CD1c-positive myeloid dendritic cell (primary cell): ENCODE measurements around the gene SEMA4C.
"Not testable (repeated sequence)": the region's sequence is repeated elsewhere in the genome, so short reads cannot be mapped to it uniquely, and the experiment has no call there.

ENCODE experiments used
- DNase-seq: peaks from one replicate; pipeline ENCODE4 v3.0.0-alpha.2; 2016; ENCODE audit errors: extremely low spot score

Gene SEMA4C

DNA sequence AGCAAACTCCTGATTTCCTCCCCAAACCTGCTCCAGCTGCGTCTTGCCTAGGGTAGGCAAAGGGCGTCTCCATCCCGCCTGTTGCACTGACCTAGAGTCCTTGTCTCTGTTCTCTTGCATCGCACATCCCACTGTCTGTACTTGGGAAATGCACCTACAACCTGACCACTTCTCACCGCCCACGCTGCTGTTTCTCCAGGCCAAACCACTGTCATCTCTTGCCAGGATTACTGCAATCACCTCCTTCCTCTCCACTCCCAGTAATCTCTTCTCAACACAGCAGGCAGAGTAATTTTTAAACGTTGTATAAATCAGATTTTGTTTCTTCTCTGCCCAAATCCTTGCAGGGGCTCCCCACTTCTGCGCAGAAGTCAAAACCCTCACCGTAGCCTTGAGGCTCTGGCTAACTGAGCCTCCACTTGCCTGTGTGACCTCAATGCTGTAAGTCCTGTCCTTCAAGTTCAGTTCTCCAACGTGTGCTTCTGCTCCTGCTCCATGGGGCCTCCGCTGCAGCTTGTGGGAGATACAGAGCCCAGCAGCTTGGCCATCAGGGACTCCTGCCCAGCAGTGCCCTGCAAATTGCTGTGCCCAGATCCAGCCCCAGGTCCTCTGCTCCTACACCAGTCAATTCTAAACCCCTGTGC, 27.7 kb upstream of the SEMA4C start:
- peak; percentile 41 for DNase-seq

- no peak for DNase-seq
These were observed 26.1 kb upstream of the SEMA4C start for GRCh38 chr2:96895746-96896651.

GRCh38 chr2:96895032-96895745, 25.3 kb upstream of the SEMA4C start:
- no peak for DNase-seq

DNA sequence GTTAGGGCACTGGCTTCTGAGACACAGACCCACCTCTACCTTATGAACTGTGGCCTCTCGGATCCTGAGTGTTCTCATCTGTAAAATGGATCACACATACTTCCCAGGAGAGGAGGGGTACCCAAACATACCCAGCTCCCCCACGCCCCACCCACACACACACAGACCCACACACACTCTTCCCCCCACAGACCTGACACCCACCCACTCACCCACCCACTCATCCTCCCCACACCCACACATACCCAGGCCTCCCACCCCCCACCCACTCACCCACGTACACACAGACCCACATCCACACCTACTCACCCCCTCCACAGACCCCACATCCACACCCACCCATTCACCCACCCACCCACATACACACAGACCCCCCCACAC, 24.3 kb upstream of the SEMA4C start:
- DNase-seq: no peak

GRCh38 chr2:96893289-96894150, 23.6 kb upstream of the SEMA4C start:
- no peak for DNase-seq

DNA sequence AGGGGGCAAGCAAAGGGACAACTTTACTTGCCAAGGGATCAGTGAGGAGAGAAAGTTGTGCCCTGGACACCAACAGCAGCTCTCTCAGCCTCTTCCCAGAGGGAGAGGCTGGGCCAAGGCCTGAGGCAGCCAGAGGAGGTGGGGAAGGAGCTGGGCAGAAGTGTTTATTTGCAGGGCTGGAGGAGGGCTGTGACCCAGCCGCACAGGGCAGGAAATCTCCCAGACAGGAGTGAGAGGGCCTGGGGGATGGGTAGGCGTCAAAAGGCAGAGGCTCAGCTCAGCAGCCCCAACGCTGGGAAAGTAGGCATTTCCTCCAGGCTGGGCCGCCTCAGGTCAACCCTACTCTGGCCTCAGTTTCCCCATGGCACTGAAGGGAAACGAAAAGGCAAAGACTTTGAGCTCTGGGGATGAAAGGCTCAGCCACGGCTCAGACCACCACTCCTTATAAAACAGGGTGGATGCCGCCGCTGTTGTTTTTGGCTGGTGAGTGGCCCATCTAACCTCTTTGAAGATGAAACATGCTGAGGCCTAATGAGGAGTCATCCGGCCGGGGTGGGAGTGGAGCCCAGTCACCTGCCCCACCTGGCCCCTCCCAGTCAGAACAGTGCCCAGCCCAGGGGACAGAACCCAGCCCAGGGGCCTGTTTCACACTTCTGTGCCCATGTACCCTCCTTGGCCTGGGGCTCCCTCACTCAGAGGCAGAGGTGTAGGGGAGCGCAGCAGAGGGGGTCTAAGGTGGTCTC, 21.9 kb upstream of the SEMA4C start:
- no peak for DNase-seq

DNA sequence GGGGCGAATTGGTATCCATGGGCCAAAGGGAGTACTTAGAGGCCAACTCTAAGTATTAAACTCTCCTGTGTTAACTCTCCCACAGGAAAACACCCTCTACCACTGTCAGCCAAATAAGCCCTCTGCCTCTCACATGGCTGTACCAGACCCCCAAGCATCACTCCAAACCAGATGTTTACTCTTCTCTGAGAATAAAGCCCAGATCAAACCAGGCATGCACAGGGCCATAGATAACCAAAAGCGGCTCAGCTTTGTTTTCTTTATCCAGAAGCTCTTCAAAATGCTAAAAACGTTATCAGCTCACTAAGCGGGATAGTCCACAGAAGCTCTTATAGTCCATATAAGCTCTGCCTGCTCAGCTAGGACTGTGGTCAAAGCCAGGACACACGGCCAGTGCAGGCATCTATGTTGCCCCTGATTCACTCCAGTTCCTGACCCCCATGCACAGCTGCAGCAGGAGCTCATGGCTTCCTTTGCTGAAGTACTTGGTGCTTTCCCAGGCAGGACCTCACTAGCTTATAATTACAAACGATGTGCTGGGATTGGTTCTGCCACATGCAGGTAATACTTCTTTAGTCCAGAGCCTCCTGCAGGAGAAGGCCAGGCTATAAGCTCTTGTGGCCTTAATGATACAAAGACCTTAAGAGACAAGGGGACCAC, 21.0 kb upstream of the SEMA4C start:
- DNase-seq: no peak

GRCh38 chr2:96890252-96890651, 20.4 kb upstream of the SEMA4C start:
- DNase-seq: no peak

DNA sequence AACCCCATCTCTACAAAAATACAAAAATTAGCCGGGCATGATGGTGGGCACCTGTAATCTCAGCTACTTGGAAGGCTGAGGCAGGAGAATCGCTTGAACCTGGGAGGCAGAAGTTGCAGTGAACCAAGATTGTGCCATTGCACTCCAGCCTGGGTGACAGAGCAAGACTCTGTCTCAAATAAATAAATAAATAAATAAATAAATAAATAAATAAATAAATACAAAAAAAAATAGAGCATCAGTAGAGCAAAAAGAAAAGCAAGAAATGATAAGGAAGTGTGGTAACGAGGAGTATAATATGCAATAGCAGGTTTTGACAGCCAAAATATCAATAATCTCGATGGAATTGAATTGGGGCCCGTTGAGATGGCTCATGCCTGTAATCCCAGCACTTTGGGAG, 19.6 kb upstream of the SEMA4C start:
- not testable (repeated sequence) for DNase-seq

GRCh38 chr2:96888072-96889011, 18.5 kb upstream of the SEMA4C start:
- peak; percentile 81 for DNase-seq

DNA sequence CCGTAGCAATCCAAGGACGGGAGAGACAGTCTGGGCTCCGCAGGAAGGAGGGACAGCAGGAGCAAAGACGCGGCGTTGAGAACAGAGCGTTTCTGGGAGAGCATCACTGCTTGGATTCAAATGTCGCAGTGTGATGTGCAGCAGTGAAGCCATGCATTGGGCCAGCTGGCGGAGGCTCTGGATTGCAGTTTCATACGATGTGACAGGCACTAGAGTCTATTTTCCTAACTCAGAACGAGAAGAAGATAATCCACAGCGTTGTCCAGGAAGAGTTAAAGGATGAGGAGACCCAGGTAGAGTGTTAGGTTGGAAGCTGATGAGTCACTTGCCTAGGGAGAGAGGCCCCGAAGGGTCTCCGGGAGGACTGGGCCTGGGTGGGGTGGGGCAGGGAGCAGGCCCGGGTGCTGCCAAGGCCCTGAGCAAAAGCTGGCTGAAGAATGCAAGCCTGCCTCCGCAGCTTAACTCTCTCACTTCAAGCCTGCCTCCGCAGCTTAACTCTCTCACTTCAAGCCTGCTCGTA, 17.7 kb upstream of the SEMA4C start:
- DNase-seq: no peak

GRCh38 chr2:96885432-96886347, 15.8 kb upstream of the SEMA4C start:
- DNase-seq: peak; percentile 84

DNA sequence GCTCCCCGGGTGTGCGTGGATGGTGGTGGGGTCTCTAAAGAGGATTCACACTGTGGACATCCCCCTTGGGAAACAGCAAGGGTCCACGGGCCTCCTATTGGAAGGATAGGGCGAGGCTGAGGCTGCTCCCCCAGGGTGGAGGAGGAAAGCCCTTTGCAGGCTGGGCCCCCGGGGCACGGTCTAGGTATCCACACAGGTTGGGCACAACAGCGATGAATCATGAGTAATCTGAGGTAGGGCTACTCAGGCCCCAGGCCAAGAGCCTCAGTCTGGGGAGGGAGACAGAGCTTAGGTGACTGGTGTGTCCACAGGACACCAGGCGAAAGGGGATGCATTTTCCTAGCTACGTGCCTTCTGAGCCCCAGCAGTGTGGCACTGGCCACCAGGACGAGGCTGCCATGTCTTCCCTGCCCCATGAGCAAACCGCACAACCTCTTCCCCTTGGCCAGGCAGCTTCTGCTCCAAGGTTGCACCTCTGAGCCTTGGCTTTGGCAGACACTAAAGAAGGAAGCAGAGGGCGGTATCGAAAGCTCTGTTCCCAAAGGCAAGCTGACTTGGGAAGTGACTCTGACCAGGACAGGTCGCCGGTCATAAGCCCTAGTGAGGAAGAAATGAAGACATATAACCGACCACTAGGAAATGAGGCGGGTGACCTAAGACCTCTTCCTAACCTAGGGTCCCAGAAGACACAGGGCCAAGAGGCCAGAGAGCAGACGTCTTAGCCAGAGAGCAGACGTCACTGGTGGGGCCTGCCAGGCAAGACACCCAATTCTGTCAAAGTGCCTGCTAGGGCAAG, 14.6 kb upstream of the SEMA4C start:
- DNase-seq: peak; percentile 64

DNA sequence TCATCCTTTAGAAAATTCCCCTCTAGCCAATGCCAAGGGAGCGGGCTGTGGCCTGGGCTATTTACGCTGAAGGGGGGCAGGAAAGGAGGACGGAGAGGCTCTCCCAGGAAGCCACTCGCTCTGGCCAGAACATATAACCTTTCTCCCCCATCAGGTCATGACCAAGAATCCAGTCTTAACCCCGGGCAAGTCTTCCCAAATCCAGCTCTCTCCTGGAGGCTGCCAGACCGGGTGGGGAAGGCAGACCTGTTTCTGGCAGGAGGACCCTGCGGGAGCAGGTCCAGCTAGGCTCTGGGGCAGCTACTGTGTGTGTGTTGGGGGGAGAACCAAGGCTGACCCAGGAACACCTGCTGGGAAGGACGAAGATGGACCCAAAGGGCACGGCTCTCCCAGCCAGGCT, 13.4 kb upstream of the SEMA4C start:
- no peak for DNase-seq

- DNase-seq: no peak
These were observed 13.0 kb upstream of the SEMA4C start for GRCh38 chr2:96882906-96883305.

DNA sequence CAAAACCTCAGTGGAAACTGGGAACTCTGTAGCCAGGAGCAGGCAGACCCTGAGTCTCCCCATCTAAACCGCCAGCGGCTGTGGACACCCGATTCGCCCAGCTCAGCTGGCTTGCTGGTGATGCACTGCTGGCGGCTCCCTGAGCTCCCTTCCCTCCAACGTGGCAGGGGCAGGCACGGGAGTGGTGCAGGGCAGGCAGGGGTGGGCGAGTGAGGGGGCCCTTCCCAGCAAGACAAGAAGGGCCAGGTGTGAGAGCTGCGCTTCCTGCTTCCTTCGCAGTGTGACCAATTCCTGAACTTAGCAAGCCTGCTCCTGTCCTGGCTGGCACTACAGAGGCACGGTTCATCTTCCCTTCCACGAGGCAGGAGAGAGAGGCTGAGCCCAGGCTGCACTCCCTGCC, 12.3 kb upstream of the SEMA4C start:
- DNase-seq: no peak
